ENCODE measurements around the gene FAM111A.

Gene FAM111A

DNA sequence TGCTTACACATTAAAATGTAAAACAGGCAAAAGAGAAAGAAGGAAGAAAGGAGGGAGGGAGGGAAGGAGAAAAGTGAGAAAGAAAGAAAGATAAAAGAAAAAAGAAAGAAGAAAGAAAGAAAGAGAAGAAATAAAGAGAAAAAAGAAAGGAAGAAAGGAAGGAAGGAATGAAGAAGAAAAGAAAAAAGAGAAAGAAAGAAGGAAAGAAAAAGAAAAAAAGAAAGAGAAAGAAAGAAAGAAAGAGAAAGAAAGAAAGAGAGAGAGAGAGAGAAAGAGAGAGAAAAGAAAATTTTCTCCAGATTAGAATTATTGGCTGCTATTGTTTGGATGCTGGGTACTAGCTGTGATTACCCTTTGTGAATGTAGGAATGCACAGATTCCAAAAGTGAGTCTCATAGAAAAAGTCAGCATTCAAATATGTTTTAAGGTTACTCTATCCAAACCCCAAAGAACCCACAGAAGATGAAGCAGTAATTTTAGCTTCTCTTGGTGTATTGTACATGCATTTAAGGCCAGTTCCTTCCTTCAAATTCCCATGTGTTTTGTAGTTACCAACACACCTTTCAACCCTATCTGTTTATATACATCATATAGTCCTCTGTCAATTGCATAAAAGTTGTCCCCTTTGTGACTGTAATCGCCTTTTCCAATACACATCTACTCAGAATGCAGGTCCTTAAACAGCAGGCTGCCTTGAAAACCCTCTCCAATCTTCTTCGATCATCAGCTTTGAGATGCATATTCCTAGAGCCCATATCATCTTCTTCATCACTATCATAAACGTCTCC lies 789 bp upstream of the FAM111A start:
- peak in 1 of 2 experiments; percentile 23 for DNase-seq

DNA sequence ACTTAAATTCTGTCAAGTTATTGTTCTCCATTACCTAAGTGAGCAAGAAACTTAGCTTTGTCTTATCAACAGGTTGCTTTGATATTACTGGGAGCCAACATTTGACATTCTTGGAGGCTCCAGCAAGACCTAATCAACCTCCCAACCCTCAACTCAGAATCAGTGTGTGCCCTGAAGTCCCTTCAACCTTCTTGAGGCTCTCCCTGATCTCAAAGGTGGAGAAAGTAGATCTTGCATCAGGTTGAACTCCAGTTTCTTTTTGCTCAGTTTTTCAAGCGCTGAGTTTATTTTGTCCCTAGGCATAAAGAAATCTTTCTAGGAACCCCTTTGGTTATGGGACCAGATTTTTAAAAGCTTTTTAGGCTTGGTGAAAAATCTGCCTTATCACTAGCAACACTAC lies 1.4 kb downstream of the FAM111A start:
- no peak for DNase-seq

DNA sequence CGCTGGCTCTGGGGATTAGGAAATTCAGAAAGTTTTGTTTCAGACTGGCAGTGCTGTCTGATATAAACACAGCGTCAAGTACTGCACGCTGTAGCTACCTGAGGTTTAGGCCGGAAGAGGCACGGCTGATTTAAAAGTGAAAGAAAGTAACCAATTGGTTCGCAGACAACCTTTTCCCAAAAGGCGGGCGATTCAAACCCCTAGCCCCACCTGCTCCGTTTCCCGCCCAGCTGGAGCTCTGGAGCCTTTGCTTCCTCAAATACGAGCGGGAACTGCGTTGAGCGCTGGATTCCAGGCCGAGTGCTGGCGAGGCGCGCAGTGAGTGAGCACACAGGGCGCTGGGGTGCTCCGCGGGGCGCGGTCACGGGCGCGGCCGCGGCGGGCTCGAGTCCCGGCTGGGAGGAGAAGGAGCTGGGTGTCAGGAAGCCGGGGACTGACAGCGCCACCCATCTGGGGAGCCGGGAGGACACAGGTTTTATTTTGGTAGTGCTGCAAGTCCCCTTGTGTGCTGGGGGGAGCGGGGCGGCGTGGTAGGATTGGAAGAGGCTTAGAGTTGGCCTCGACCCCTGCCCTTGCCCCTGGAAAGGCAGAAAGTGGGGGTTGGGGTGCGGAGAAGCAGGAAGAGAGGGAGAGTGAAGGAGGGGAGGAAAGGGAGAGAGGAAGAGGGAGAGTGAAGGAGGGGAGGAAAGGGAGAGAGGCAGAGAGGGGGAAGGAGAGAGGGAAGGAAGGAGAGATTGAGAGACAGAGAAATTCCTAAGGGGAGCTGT lies 2.1 kb downstream of the FAM111A start:
- peak; percentile 87 for DNase-seq

DNA sequence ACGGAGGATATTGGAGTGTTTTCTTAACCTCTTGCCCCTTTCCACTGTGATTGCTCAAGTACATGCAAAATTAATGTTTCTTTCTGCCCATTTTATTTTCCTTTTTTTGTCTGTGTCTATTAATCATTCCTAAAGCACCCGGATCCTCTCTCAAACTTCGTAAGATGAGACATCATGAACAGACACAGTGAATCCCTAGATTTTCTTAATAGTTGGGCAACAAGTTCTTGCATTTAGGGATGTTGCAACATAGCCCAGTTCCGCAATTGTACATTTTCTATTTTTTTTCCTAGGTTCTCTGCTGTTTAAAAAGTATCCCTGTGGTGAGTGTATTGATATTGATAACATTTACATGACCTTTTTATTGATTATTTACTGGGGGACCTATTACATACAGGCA lies 2.9 kb downstream of the FAM111A start:
- peak; percentile 81 to 90 for DNase-seq

DNA sequence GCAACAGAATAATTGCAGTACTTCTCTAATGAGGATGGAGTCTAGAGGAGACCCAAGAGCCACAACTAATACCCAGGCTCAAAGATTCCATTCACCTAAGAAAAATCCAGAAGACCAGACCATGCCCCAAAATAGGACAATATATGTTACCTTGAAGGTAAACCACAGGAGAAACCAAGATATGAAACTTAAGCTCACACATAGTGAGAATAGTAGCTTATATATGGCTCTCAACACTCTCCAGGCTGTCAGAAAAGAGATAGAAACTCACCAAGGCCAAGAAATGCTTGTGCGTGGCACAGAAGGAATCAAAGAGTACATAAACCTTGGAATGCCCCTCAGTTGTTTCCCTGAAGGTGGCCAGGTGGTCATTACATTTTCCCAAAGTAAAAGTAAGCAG lies 9.1 kb downstream of the FAM111A start:
- no peak for DNase-seq

DNA sequence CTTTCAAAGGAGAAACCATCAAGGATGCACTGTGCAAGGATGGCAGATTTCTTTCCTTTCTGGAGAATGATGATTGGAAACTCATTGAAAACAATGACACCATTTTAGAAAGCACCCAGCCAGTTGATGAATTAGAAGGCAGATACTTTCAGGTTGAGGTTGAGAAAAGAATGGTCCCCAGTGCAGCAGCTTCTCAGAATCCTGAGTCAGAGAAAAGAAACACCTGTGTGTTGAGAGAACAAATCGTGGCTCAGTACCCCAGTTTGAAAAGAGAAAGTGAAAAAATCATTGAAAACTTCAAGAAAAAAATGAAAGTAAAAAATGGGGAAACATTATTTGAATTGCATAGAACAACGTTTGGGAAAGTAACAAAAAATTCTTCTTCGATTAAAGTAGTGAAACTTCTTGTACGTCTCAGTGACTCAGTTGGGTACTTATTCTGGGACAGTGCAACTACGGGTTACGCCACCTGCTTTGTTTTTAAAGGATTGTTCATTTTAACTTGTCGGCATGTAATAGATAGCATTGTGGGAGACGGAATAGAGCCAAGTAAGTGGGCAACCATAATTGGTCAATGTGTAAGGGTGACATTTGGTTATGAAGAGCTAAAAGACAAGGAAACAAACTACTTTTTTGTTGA lies 9.8 kb downstream of the FAM111A start:
- no peak for DNase-seq

DNA sequence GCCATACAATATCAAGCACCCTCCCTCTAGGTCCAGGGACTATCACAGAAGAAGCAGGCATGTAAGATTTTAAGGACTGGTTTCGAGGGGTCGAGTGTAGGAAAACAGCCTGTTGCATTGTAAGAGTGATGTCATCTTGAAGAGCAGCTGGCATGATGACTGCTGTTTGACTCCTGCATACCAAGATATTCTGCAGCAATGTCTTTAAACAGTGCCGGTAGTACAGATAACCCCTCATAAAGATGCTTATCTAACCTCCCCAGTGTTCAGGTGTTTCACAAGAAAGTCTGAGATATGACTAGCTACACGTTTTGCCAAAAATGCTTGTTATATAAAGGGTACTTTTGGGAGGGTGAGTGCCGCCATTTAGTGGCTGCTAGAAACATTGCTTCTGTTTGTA lies 12.0 kb downstream of the FAM111A start:
- no peak for DNase-seq

DNA sequence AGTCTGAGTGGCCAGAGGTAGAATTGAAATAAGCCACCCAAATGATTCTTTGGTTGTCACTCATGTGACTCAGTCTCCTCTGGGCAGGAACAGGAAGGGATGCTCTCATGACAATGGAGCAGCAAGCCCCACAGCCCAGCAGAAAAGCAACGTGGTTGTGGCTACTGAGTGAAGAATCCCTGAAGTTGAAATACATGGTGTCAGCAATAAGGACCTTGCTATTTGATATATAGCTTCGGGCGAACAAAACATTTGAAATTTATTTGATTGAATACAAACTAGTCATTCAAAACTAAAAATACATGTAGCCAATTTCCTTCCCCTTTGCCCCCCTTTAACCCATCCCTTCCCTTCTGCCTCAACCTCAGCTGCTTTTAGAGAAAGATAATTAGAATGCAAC lies 14.8 kb downstream of the FAM111A start:
- no peak for DNase-seq

DNA sequence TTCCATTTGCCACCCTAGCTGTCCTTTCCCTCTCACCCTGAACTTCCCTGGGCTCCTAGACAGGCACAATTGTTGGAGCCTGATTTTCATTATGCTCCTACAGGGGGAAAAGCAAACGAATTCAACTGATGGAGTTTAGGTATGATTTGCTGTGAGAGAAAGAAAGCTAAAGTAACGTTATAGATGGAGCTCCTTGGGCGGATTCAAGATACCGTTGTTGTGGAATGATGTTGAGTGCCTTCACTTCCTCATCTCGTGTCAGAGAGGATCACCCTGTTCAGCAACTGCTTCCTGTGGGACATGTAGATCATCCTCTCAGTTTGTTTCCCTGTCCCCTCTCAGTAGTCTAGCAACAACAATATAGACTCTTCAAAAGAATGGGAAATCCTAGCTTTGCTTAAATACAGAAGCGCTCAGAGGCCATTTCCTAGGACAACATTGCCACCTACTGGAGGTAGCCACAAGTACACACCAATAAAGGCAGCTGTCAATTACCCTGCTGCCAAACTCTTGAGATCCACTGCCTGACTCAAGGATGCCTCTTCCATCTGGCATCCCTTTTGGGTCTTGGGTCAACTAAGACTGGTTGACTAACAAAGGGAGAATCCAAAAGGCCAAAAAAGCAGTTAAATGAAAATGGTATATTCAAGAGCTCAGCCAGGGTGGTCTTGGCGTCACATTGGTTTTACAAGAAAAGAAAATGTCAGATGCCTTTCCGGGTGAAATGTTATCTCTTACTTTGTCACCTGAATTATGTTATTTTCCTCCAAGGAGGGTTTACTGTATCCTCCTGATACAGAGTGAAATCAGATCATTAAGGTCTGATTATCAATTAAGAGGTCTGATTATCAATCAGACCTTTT lies 15.8 kb downstream of the FAM111A start:
- peak; percentile 71 to 72 for DNase-seq

DNA sequence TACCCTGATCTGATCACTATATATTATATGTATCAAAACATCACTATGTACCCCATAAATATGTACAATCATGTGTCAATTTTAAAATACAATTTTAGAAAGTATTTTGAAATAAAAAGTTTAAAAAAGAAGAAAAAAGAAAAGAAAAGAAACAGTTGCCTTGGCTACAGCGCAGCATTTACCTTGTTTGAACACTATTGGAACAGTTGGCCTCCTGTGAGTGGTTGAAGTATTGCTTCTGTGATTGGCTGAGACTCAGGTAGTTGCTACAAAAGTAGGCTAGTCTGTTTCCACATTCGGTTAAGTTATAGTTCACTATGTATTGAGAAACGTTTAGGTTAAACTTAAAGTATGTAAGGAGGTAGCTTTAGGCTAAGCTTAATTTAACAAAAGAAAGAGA lies 21.4 kb downstream of the FAM111A start:
- no peak for DNase-seq

DNA sequence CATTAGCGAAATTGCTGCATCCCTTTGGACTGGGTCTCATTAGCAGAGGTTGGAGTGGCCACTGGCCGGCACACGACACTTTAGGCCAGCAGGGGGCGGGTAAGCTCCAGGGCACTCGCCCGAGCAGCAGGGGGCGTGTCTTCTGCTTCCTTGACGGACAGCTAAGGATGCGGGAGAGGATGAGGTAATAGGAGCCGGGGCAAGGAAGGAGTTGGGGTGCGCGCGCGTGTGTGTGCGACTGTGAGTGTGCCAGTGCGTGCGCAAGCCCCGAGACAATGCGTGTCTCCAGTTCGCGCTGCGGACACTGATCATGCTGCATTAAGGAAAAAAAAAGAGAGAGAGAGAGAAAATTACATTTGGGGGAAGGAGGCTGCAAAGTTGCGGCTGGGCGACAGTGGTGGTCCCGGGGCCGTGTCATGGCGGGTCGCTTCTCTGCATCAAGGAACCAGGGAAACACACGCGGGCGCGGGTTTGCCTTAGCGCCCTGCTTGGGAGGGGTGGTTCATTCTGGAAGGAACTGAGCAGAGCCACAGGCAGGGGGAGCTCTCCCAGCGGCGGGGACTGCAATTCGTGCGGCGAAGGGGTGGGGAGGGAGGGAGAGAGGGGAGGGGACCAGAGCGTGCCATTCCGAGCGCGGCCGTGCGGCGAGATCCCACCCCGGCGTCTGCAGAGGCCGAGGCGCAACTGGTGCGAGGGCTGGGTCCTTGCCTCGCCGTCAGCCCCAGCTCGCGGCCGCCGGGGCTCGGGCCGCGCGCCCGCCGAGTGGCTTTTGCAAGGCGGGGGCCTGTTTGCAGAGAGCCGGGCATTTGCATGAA lies 29.1 kb downstream of the FAM111A start, which contains the start of gene DTX4:
Gene DTX4, plus strand, starts transcription at position 625 of the 815 bp plus-strand sequence. CDS start 464 bp downstream, outside the sequence.
- peak; percentile 85 to 86 for DNase-seq

DNA sequence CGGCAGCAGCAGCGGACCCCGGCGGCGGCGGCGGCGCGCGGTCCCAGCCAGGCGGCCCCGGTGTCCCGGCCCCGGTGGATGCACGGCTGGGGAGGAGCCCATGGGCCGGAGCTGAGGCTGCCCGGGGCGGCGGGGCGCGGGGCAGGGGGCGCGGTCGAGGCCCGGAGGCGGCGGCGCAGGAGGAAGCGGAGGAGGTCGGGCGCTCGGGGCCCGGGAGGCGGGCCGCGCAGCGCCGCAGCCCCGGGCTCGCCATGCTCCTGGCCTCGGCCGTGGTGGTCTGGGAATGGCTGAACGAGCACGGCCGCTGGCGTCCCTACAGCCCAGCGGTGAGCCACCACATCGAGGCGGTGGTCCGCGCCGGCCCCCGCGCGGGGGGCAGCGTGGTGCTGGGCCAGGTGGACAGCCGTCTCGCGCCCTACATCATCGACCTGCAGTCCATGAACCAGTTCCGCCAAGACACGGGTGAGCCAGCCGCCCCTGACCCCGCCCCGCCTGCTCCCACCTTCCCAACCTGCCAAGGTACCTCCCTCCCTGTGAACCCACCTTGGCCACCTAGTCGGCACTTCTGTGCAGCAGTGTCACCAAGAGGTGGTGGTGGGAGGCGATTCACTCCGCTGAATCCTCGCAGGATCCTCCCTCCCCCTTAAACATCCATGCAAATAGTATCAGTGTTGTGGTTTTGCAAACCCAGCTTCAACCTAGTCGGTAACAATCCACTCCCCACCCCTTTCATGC lies 29.9 kb downstream of the FAM111A start:
- DNase-seq: no peak

DNA sequence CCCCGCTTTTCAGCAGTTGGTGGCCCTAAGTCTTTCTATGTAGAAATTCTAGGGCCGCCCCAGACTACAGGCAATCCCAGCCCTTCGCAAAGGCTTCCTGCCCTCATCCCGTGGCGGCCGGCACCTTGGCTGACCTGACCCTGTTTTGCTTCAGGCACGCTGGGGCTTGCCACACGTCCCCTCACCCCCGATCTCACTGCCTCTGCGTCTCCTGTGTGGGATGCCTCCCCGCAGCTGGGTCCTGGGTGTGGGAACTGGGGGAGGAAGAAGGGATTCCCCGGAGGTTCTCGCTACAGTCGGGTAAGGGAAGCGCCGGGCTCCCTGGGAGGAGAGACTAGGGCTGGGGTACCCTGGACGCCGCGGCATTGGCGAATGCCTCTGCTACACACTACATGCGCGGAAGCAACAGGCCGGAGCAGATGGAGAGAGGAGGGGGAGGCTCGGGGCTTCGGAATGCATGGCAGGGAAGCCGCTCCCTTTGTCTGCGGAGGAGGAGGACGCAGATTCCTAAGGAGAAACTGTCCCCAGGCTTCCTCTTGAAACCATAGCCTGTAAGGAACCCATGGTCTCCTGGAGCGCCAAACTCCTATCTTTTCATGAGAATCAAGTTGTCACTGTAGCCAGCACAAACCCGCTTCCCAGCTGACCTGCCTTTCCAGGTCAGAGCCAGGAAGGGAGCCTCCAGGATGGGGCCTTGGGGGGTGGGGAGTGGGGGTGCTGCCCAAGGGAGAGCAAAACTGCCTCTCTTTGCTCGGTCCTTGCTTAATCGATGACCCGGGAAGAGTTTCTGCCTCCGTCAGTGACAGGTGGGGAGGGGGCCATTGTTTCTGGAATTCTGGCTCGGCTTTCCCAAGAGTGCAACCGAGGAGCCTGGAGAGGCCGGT lies 30.7 kb downstream of the FAM111A start:
- no peak for DNase-seq

DNA sequence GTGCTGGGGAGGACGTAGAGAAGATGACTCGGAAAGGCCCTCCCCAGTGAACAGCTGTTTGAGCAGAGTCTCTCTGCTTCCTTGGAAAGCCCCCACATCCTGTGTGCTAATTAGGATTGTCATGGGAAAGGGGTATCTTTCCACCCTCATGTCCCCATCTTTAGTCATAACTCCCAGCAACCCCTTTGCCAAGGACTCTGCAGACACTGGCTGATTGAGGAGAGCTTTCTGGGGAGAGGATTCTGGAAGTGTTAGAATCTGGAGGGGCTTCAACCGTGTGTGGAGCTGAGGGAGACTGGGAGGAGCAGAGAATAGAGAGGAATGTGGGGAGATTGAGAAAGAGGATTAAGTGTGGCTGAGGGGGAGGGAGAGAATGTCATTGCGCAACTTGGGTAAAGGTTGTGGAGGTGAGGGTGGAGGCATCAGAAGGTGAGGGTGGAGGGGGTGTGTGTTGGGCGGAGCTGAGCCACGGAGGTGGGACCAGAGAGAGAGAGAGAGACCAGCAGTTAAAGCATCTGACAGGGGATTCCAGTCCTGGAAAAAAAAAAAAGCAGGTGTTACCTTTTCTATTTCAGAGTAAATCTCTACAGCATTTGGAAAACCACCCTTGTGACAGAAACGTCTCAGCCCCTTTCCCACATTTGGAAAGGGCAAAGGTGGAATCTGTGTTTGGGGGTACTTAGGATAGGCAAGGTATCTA lies 31.5 kb downstream of the FAM111A start:
- no peak for DNase-seq

DNA sequence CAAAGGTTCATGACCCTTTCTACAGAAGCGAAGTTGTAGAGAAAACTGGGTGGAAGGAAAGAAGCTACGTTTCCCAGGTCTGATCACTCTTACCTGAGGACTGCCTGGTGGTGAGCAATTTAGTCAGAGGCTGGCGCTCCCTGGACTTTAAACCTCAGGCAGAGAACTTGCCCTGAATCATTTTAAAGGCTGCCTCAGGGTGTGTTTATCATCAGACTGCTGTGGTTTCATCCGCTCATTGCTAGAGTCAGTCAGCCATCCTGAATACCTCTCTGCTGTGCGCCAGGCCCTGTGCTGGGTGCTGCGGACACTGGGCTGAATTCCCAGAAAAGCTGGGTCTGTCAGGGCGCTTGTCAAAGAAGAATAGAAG lies 32.0 kb downstream of the FAM111A start:
- DNase-seq: no peak

DNA sequence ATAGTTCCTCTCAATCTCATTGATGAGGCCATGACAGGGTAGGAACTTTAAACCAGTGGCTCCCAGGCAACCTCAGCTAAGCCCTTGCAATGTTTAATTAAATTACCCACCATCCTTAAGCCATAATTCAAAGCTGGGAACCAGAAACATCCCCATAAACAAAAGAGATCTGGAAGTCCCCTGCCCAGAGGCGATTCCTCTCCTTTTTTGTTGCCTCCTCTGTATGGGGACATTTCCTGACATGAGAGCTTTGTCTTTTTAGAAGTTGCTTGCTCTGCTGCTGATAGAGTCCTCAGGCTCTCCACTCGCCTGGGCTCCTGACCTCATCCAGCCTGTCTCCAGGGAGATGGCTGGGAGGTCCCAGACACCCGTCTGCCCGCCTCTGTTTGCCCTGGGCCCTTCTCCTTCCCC lies 32.4 kb downstream of the FAM111A start:
- DNase-seq: no peak

DNA sequence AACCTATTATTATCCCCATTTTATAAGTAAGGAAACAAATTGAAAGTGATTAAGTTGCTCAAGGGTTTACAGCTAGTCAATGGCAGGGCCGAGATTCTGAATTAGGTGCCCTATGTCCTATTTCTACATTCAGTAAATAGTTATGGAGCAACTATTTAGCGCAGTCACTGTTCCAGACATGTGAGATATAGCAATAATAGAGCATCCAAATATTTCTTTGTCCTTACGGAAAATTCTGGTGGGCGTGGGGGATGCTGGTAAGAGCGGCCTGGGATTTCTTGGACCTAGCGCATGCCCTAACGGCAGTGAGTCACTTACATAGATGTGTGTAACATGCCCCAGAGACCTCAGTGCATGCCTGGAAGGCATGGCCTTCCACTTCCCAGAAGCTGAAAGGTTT lies 33.7 kb downstream of the FAM111A start:
- DNase-seq: no peak

DNA sequence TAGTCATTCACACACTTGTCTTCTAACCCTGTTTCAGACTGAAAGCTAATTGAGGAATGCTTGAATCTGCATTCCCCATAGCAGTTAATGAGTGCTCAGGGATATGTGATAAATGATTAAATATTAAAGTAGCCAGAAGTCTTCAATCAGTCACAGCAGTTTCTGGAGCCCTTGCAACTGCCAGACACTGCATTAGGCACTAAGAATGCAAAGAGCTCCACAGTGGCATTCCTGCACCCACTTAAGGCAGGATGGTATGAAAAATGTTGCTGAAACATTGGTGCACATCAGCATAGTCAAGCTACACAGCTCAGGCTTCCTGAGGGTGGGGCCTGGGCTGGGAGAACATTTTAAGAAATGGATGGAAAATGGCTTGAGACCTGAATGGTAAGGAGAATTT lies 35.7 kb downstream of the FAM111A start:
- DNase-seq: no peak

DNA sequence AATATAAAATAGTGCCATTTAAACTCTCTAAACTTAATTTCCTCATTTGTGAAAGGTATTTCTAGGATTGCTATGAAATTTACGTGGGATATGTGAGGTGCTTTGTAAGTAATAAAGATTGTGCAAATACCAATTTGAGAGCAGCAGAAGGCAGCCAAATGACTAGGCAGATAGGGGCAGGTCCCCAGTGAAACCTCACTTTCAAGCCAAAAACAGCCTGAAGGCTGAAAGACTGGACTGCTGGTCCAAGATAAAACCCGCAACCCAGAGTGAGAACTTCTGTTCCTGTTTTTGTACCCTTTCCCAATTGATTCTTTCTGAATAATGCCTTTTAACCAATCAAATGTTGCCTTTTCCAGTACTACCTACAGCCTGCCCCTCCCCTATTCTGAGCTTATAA lies 36.5 kb downstream of the FAM111A start:
- DNase-seq: no peak

All from AML-193 (cell line).